HepG2 (cell line): ENCODE measurements around the gene SIGMAR1. TPM values are rescaled to one million over a fixed set of nuclear protein-coding genes. Genes with fewer than 3 reads are reported as not detected.
A peak's percentile ranks its signal among the peaks of the same experiment; 100 is the strongest.

Source experiments
- ATF3 ChIP-seq: sonication (generic); formaldehyde crosslinking; IDR thresholded peaks from 2 replicates; pipeline ENCODE4 v1.4.0; 2020; ENCODE audit warnings: missing genetic modification reagents
- ELF1 ChIP-seq: sonication (generic); formaldehyde crosslinking; IDR thresholded peaks from 2 replicates; pipeline ENCODE4 v1.4.0; 2020; ENCODE audit warnings: missing genetic modification reagents
- GTF2F1 ChIP-seq: fragments of 150-350 bp; IDR thresholded peaks from 2 replicates; pipeline ENCODE4 v1.6.1; 2014; ENCODE audit warnings: low read length
- HNRNPK ChIP-seq: fragments of 200-400 bp; formaldehyde crosslinking; IDR thresholded peaks from 2 replicates; pipeline ENCODE4 v1.6.1; 2018; ENCODE audit warnings: low read length, low read depth, moderate library complexity, mild to moderate bottlenecking; ENCODE audit not compliant: poor library complexity, severe bottlenecking
- IRF2 ChIP-seq: IDR thresholded peaks from 2 replicates; pipeline ENCODE4 v1.6.1; 2018; ENCODE audit warnings: missing genetic modification reagents, missing compliant biosample characterization
- PREB ChIP-seq: sonication (generic); formaldehyde crosslinking; IDR thresholded peaks from 2 replicates; pipeline ENCODE4 v1.4.0; 2020; ENCODE audit warnings: missing genetic modification reagents
- SOX5 ChIP-seq: IDR thresholded peaks from 2 replicates; pipeline ENCODE4 v1.6.1; 2016; ENCODE audit warnings: borderline replicate concordance
- TGIF2 ChIP-seq: IDR thresholded peaks from 2 replicates; pipeline ENCODE4 v1.6.1; 2016; ENCODE audit warnings: control low read depth, missing compliant biosample characterization
- U2AF2 ChIP-seq: fragments of 200-400 bp; formaldehyde crosslinking; IDR thresholded peaks from 2 replicates; pipeline ENCODE4 v1.6.1; 2017; ENCODE audit warnings: low read depth, mild to moderate bottlenecking, low read length
- UBTF ChIP-seq: sonication (generic); formaldehyde crosslinking; IDR thresholded peaks from 2 replicates; pipeline ENCODE4 v1.4.0; 2020; ENCODE audit warnings: mild to moderate bottlenecking, missing genetic modification reagents
- ZNF326 ChIP-seq: sonication (generic); formaldehyde crosslinking; IDR thresholded peaks from 2 replicates; pipeline ENCODE4 v1.4.0; 2020; ENCODE audit warnings: missing genetic modification reagents, borderline replicate concordance
- ZNF414 ChIP-seq: sonication (generic); formaldehyde crosslinking; IDR thresholded peaks from 2 replicates; pipeline ENCODE4 v1.5.0; 2020; ENCODE audit warnings: missing genetic modification reagents
- ZNF446 ChIP-seq: sonication (generic); formaldehyde crosslinking; IDR thresholded peaks from 2 replicates; pipeline ENCODE4 v1.5.0; 2020; ENCODE audit warnings: mild to moderate bottlenecking, missing genetic modification reagents
- ZNF768 ChIP-seq: sonication (generic); formaldehyde crosslinking; IDR thresholded peaks from 2 replicates; pipeline ENCODE4 v1.4.0; 2020; ENCODE audit warnings: missing genetic modification reagents
- ZNF800 ChIP-seq: sonication (generic); formaldehyde crosslinking; IDR thresholded peaks from 2 replicates; pipeline ENCODE4 v1.4.0; 2020; ENCODE audit warnings: missing genetic modification reagents
- polyA plus RNA-seq, 8 experiments: library from polyadenylated mRNA; depleted of rRNA in 3 of 8; stranded (reverse) in 7 of 8; unstranded in 1 of 8; fragments of >200 nt; fragmentation: Illumina TruSeq in 4 of 8; extraction: Trizol in 4 of 8; gene quantifications; 2 replicates each; pipeline versions ENCODE4 v1.2.1 to v1.2.3, GENCODE V29; 2011 to 2016; ENCODE audit warnings: low read depth in 4 of 8, missing spikeins in 1 of 8, mixed read lengths in 1 of 8; ENCODE audit not compliant: insufficient read depth in 1 of 8
- total RNA-seq, 5 experiments: library from RNA; depleted of rRNA; stranded (reverse); fragments of >200 nt; fragmentation: Illumina TruSeq; extraction: Trizol; gene quantifications; 2 replicates each; pipeline ENCODE4 v1.2.3, GENCODE V29; 2016; ENCODE audit warnings: low read depth in 1 of 5
- TF ChIP-seq, protein P1 (sequence below): IDR thresholded peaks from 2 replicates; pipeline ENCODE4 v1.6.1; 2016; ENCODE audit warnings: low read depth
- TF ChIP-seq, protein P2 (sequence below): sonication (generic); formaldehyde crosslinking; IDR thresholded peaks from 2 replicates; pipeline ENCODE4 v1.9.0; 2021; ENCODE audit warnings: missing genetic modification reagents, borderline replicate concordance

SIGMAR1 gene
- total and polyA plus RNA-seq, 2 of the 13 experiments (the other 11 are each of a cell fraction or from before 2014, with no cell fraction given): 38.9 to 60.8 TPM

DNA sequence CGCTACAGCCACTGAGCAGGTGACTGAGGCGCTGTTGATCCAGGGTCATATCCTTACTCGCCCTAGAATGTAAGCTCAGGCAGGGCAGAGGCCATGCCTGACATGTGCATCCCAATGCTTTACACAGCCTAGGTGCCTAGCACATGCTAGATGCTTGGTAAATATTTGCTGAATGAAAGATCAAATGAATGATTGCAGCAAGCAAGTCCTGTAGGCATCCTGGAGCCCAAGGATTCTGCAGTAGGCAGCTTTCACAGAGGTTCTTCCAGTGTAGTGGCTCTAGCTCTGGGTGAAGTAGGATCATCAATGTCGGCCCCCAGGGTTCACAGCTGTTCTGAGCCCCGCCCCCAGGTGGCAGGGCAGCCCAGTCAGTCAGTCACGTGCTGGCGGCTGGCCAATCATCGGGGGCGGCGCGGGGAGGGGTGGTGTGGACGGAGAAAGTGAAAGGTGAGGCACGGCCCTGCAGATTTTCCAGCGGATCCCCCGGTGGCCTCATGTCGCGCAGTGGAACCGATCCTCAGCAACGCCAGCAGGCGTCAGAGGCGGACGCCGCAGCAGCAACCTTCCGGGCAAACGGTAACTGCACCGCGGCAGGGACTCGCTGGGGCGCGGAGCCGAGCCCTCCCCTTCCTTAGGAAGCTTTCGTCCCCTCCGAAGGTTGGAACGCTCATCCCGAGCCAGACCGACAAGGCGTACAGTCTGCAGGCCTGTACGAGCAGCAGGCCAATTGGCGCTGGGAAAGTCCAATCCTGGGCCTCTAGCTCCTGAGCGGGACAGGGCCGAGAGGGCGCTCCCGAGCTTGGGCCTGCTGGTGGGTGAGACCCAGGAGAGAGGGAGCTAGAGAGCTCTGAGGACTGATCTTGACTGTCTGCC, 8.9 kb upstream of the SIGMAR1 start, which contains the start of gene GALT (continued):
- TF ChIP-seq ZNF414 (CRISPR knock-in tag) (peak; percentile 39; the same call in 1 of the 2 replicates), TGIF2 (CRISPR knock-in tag) (no peak; the same call in 1 of the 2 replicates), PREB (no peak), ZNF768 (peak; percentile 59; the same call in 1 of the 2 replicates), SOX5 (CRISPR knock-in tag) (peak; percentile 13; the same call in 1 of the 2 replicates), ZNF326 (CRISPR knock-in tag) (no peak), ELF1 (no peak), GTF2F1 (no peak), IRF2 (CRISPR knock-in tag) (peak; percentile 57), ATF3 (CRISPR knock-in tag) (no peak; the same call in 1 of the 2 replicates), ZNF800 (no peak), ZNF446 (CRISPR knock-in tag) (0 out of 2 replicates have a peak, but pooled peaks have one; percentile 68), UBTF (CRISPR knock-in tag) (peak; percentile 91), HNRNPK (no peak), U2AF2 (no peak)
- TF ChIP-seq, protein P1, sequence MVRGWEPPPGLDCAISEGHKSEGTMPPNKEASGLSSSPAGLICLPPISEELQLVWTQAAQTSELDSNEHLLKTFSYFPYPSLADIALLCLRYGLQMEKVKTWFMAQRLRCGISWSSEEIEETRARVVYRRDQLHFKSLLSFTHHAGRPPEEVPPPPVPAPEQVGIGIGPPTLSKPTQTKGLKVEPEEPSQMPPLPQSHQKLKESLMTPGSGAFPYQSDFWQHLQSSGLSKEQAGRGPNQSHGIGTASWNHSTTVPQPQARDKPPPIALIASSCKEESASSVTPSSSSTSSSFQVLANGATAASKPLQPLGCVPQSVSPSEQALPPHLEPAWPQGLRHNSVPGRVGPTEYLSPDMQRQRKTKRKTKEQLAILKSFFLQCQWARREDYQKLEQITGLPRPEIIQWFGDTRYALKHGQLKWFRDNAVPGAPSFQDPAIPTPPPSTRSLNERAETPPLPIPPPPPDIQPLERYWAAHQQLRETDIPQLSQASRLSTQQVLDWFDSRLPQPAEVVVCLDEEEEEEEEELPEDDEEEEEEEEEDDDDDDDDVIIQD (CRISPR knock-in tag): peak; percentile 21; the same call in 1 of the 2 replicates
- TF ChIP-seq, protein P2, sequence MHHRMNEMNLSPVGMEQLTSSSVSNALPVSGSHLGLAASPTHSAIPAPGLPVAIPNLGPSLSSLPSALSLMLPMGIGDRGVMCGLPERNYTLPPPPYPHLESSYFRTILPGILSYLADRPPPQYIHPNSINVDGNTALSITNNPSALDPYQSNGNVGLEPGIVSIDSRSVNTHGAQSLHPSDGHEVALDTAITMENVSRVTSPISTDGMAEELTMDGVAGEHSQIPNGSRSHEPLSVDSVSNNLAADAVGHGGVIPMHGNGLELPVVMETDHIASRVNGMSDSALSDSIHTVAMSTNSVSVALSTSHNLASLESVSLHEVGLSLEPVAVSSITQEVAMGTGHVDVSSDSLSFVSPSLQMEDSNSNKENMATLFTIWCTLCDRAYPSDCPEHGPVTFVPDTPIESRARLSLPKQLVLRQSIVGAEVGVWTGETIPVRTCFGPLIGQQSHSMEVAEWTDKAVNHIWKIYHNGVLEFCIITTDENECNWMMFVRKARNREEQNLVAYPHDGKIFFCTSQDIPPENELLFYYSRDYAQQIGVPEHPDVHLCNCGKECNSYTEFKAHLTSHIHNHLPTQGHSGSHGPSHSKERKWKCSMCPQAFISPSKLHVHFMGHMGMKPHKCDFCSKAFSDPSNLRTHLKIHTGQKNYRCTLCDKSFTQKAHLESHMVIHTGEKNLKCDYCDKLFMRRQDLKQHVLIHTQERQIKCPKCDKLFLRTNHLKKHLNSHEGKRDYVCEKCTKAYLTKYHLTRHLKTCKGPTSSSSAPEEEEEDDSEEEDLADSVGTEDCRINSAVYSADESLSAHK: peak; percentile 42; the same call in 1 of the 2 replicates
